Activated CD4-positive, alpha-beta T cell treated with anti-CD3 and anti-CD28 coated beads for 48 hours (primary cell): ENCODE data around the gene DDA1.
"Not testable (repeated sequence)": the region's sequence is repeated elsewhere in the genome, so short reads cannot be mapped to it uniquely, and the experiment has no call there.

Source experiments
- DNase-seq: peaks from one replicate; pipeline ENCODE4 v3.0.0-alpha.2; 2020

DDA1 gene

GRCh38 chr19:17348700-17349099 lies 39.3 kb downstream of the DDA1 start:
- no peak for DNase-seq

GRCh38 chr19:17351815-17352435 lies 42.6 kb downstream of the DDA1 start:
- DNase-seq, result no peak

- no peak for DNase-seq
These were observed 43.4 kb downstream of the DDA1 start for GRCh38 chr19:17352608-17353280.

- no peak for DNase-seq
These were observed 44.0 kb downstream of the DDA1 start for GRCh38 chr19:17353386-17353785.

- no peak for DNase-seq
These were observed 47.8 kb downstream of the DDA1 start for GRCh38 chr19:17357078-17357666.

GRCh38 chr19:17357724-17358123 lies 48.4 kb downstream of the DDA1 start:
- DNase-seq, result no peak

- no peak for DNase-seq
These were observed 49.0 kb downstream of the DDA1 start for GRCh38 chr19:17358395-17358794.

GRCh38 chr19:17359905-17360800 lies 50.8 kb downstream of the DDA1 start:
- no peak for DNase-seq

- not testable (repeated sequence) for DNase-seq
These were observed 54.7 kb downstream of the DDA1 start for GRCh38 chr19:17363852-17364605.

- no peak for DNase-seq
These were observed 56.0 kb downstream of the DDA1 start for GRCh38 chr19:17365361-17365760.

- no peak for DNase-seq
These were observed 60.7 kb downstream of the DDA1 start for GRCh38 chr19:17370026-17370587.
